HuH-7.5 (cell line): ENCODE measurements around the gene SP6.

ENCODE experiments used
- DNase-seq: peaks from one replicate; pipeline ENCODE4 v3.0.0; 2011; ENCODE audit warnings: low spot score

The SP6 gene

DNA sequence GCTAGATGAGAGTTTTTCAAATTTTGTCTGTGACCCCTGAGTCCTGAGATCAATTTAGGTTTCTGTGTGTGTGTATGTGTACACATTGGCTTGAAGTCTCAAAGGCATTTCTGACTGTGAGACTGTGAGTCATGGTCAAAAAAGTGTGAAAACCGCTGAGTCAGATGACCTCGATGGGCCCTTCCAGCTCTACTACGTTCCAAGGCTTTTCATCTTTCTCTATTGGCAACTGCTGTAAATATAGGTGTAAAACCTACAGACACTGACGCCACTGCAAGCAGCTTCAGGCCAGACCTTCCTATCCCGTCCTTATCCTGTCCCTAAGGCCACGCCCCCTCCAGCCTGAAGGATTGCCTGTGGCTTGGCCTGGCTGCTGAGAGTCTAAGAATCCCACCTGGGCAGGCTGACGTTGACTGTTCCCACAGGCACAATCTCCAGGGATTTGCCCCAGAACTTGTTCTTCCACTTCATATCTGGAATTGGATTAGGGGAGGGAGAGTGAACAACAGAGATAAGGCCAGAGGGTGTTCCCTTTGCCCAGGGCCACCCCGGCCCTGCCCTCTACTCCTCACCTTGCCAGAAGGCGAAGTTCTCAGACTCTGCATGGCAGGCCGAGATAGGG is 40.7 kb downstream of the SP6 start:
- peak; percentile 53 for DNase-seq

- DNase-seq = no peak
Measured at GRCh38 chr17:47808830-47809480, 42.0 kb downstream of the SP6 start.

- no peak for DNase-seq
Measured at GRCh38 chr17:47808036-47808829, 42.7 kb downstream of the SP6 start.

- no peak for DNase-seq
Measured at GRCh38 chr17:47807421-47807820, 43.5 kb downstream of the SP6 start.

DNA sequence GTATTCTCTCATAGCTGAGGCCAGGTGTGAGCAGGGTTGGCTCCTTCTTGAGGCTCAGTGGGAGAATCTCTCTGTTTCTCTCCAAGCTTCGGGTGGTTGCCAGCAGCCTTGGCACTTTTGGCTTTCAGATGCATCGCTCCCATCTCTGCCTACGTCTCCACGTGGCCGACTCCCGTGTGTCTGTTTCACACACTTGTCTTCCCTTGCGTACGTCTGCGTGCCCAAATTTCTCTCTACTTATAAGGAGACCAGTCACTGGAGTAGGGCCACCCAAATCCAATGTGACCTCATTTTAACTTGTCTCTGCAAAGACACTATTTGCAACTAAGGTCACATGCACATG is 44.1 kb downstream of the SP6 start:
- no peak for DNase-seq

GRCh38 chr17:47806026-47806912 is 44.7 kb downstream of the SP6 start:
- no peak for DNase-seq

DNA sequence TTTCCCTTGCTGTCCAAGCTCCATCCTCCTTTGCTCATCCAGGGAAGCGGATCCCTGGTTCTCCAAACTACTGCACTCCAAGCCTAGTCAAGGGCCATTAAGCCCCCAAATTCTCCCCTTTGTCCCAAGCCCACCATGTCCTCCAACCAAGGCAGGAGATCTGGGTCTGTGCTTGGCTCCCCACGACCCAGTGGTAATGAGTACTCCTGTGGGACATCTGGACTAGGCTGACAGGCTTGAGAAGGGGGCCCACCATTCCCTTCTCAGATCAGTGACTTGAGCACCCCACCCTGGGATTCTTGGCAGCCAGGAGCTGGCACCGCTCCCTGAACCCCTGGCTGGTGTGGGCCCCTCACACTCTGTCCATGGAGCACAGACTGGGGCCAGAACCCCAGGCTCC is 46.5 kb downstream of the SP6 start:
- DNase-seq = no peak

- DNase-seq = no peak
Measured at GRCh38 chr17:47803751-47804150, 47.2 kb downstream of the SP6 start.

DNA sequence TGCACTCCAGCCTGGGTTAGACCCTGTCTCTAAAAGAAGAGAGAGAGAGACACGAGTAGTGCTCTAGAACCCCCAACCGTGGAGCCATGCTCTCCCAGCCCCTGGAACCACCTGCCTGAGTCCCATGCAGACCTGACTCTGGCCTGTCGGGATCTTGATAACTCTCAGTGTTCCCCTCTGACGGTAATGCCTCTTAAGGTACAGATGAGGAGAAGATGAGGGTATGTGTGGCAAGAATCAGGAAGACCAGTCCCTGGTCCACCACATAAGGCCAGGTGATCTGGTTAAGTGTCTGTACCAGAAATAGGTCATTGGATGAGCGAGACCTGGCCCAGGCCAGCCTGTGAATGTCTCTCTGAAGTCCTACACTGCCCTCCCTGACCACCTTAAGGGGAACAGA is 47.8 kb downstream of the SP6 start:
- no peak for DNase-seq

DNA sequence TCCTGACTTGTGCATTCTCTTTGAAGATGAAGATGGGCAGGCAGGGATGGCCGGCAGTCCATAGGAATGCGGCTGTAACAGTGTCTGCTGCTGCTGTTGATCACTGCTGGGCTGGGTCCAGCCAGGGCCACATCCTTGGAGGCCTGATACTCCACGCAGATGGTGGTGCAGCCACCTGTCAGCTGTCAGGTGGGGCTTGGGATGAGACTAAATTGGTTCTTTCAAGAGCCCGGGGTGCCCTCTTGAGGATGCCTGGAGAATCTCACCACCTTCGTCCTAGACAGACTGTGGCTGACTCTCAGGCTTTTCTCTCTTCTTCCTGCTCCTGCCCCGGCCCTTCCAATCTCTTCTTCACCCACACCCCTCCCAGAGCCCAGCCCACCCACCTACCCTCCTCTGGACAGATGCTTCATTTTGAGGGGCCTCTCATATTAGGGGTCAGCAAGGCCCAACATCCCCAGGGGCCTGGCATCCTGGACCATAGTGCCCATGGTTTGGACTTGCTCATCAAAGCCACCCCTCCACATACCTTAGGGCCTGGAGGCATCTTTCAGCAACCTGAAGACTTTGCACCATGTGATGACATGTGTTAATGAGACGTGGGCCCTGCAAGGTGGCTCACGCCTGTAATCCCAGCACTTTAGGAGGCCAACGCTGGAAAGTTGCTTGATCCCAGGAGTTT is 48.5 kb downstream of the SP6 start:
- DNase-seq = peak; percentile 83

- DNase-seq = no peak
Measured at GRCh38 chr17:47801906-47802305, 49.1 kb downstream of the SP6 start.

DNA sequence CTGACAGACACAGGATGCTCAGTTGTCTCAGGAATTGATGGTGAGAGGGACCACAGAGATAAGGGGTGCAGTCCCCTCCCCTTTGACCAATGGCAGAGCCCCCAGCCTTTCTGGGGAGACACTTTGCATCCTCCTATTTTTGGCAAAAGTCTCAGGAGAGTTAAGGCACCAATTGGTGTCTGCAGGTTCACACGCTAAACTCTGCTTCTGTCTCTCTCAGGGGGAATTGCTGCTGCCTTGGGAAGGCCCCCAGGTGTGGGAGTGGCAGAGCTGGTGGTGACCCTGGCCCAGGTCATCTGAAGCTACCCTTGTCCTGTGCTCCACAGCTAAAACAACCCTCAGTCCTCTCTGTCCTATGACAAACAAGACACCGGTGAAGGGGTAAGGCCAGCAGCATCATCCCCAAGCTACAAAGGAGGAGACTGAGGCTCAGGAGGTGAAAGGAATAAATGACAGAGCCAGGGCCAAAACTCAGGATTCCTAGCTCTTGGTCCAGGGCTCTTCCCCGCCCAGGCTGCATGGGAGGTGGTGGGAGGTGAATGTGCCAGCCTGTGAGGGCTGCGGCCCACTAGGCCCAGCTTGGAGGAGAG is 49.7 kb downstream of the SP6 start:
- DNase-seq = no peak

DNA sequence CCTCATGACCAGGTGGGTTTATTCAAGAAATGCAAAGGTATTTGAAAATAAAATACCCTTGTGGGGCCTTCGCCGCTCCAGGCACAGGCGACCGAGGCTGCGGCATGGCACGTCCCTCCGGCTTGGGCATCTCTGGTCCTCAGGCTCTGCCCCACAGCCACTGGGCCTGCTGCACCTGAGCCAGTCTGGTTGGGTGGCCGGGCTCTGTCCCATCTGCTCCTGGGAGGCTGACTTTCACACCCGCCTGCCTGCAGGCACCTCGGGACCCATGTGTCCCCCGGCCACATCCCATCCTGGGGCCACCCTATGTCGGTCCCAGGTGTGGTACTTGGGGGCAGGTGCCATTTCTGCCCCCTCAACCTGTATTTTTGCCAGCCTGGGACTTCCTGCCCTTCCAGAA is 50.3 kb downstream of the SP6 start:
- no peak for DNase-seq

DNA sequence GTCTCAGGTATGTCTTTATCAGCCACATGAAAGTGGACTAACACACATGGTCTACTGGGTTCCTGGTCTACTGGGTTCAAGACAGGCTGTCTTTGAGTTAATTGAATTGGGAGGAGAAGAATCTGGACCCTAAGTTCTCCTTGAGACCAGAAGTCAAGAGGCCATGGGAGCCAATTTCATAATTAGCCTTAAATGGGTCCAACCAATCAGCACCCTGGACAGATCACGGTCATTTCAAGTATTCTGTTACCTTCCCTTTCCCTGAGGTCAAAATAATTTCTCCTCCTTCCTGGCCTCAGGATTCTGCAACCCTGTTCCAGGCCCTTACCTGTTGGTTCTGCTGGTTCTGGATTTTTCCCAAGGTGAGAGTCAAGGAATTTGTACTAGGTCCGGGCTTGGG is 53.2 kb downstream of the SP6 start:
- no peak for DNase-seq
